Hematopoietic multipotent progenitor cell treated with erythropoietin and hydrocortisone succinate and interleukin-3 and kit ligand, for 15 days (in vitro differentiated cells): ENCODE measurements around the gene SURF1.
"Not testable (repeated sequence)": the region's sequence is repeated elsewhere in the genome, so short reads cannot be mapped to it uniquely, and the experiment has no call there.

Experiments used
- DNase-seq: peaks from one replicate; pipeline ENCODE4 v3.0.0-alpha.2; 2015; ENCODE audit warnings: low spot score

The SURF1 gene

GRCh38 chr9:133383438-133383837 lies 27.2 kb upstream of the SURF1 start:
- no peak for DNase-seq

GRCh38 chr9:133382507-133383141 lies 26.3 kb upstream of the SURF1 start:
- DNase-seq = no peak

GRCh38 chr9:133380734-133381133 lies 24.4 kb upstream of the SURF1 start:
- DNase-seq = no peak

GRCh38 chr9:133379153-133380086 lies 23.1 kb upstream of the SURF1 start:
- no peak for DNase-seq

GRCh38 chr9:133378408-133378962 lies 22.2 kb upstream of the SURF1 start:
- DNase-seq = no peak

GRCh38 chr9:133377721-133378216 lies 21.5 kb upstream of the SURF1 start:
- DNase-seq = no peak

GRCh38 chr9:133377280-133377679 lies 21.0 kb upstream of the SURF1 start:
- DNase-seq = not testable (repeated sequence)

- peak; percentile 95 for DNase-seq
These were observed 19.7 kb upstream of the SURF1 start, which contains the start of the genes STKLD1 and SURF4 for GRCh38 chr9:133375724-133376654. TSS of gene STKLD1 (plus strand) at chr9:133376366. CDS start at chr9:133376474, 108 bp downstream. TSS of gene SURF4 (minus strand) at chr9:133376060. CDS start at chr9:133375969, 91 bp downstream.

- peak; percentile 35 for DNase-seq
These were observed 18.9 kb upstream of the SURF1 start for GRCh38 chr9:133375116-133375723.

GRCh38 chr9:133374612-133375115 lies 18.4 kb upstream of the SURF1 start:
- peak; percentile 46 for DNase-seq

- no peak for DNase-seq
These were observed 15.9 kb upstream of the SURF1 start for GRCh38 chr9:133372144-133372543.

- no peak for DNase-seq
These were observed 15.0 kb upstream of the SURF1 start for GRCh38 chr9:133371261-133371711.

GRCh38 chr9:133370685-133371084 lies 14.4 kb upstream of the SURF1 start:
- DNase-seq = no peak

- no peak for DNase-seq
These were observed 13.6 kb upstream of the SURF1 start for GRCh38 chr9:133369933-133370332.

GRCh38 chr9:133369422-133369821 lies 13.1 kb upstream of the SURF1 start:
- no peak for DNase-seq

- no peak for DNase-seq
These were observed 12.1 kb upstream of the SURF1 start for GRCh38 chr9:133368249-133368881.

- no peak for DNase-seq
These were observed 11.5 kb upstream of the SURF1 start for GRCh38 chr9:133367778-133368177.

- DNase-seq = no peak
These were observed 10.9 kb upstream of the SURF1 start for GRCh38 chr9:133367221-133367620.

- no peak for DNase-seq
These were observed 10.1 kb upstream of the SURF1 start for GRCh38 chr9:133366435-133366834.

- DNase-seq = peak; percentile 71
These were observed 6.2 kb upstream of the SURF1 start for GRCh38 chr9:133362359-133363044.
